ENCODE measurements around the gene SBF1. TPM values are rescaled to one million over a fixed set of nuclear protein-coding genes. Genes with fewer than 3 reads are reported as not detected.
A peak's percentile ranks its signal among the peaks of the same experiment; 100 is the strongest.

Gene SBF1
- total RNA-seq, 1 donor from 2014 or later = 110 TPM

DNA sequence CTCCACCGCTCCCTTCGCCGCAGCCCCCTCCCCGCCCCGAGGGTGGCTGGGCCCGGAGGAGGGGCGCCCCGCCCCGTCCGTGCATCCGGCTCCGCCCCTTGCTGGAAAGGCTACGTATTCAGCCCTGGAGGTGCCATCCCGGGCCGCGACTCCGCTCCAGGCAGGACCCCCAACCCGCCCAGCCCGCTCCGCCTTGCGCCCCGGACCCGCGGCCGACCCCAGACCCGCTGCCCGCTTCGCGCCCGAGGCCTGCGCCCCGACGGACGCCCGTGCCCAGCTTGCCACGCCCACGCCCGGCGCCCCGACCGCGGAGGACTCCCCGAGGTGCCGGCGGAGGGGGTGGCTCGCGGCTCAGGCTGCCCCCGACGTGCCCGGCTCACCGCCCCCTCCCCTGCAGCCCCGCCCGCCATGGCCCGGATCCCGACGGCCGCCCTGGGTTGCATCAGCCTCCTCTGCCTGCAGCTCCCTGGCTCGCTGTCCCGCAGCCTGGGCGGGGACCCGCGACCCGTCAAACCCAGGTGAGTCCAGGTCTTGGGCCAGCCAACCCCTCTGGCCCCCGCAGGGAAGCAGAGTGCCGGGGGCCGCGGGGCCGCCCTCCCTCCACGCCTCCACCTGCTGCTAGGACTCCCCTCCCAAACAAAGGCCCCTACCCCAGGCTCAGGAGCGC is 6.7 kb upstream of the SBF1 start, which contains the start of gene ADM2:
Gene ADM2, plus strand, starts transcription at position 104 of the 667 bp plus-strand sequence. Its CDS starts 305 bp downstream, at position 409.
- H3K4me3 Mint-ChIP-seq (ENCODE audit: unreplicated experiment) = peak within 1 kb of the TSS; percentile 78
- DNase-seq (ENCODE audit: extremely low spot score, unreplicated experiment) = no peak
- peaks cover 9% of the 10 kb centered on the region for H3K4me1 Mint-ChIP-seq (ENCODE audit: unreplicated experiment)
- peak within 1 kb of the TSS; percentile 27 for H3K27ac Mint-ChIP-seq (ENCODE audit: unreplicated experiment)
- no peaks in the 10 kb centered on the region for H3K9me3 Mint-ChIP-seq (ENCODE audit: unreplicated experiment)
- peaks cover 9% of the 10 kb centered on the region for H3K27me3 Mint-ChIP-seq (ENCODE audit: unreplicated experiment)
- H3K36me3 Mint-ChIP-seq (ENCODE audit: unreplicated experiment) = peaks cover 2% of the 10 kb centered on the region
- TF ChIP-seq, protein P1, sequence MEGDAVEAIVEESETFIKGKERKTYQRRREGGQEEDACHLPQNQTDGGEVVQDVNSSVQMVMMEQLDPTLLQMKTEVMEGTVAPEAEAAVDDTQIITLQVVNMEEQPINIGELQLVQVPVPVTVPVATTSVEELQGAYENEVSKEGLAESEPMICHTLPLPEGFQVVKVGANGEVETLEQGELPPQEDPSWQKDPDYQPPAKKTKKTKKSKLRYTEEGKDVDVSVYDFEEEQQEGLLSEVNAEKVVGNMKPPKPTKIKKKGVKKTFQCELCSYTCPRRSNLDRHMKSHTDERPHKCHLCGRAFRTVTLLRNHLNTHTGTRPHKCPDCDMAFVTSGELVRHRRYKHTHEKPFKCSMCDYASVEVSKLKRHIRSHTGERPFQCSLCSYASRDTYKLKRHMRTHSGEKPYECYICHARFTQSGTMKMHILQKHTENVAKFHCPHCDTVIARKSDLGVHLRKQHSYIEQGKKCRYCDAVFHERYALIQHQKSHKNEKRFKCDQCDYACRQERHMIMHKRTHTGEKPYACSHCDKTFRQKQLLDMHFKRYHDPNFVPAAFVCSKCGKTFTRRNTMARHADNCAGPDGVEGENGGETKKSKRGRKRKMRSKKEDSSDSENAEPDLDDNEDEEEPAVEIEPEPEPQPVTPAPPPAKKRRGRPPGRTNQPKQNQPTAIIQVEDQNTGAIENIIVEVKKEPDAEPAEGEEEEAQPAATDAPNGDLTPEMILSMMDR (IDR thresholded peaks at IDR 0.05) = no peak

DNA sequence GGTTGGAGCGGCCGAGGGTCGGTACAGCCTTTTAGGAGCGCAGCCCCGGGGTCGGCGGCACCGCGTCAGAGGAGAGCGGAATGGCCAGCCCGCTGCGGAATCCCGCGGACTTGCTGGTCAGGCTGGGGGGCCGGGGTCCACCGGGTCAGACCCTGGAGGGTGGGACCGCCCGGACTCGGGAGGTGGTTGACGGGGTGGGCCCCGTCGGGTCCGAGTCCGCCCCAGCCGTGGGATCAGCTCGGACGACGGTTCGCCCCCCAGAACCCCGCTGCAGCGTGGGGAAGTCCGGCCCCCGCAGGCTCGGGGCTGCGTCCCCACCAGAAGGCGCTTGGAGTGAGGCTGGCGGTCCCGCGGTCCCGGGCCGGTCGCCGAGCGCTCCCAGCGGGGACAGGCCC is 6.2 kb upstream of the SBF1 start:
- no peak for DNase-seq (ENCODE audit: extremely low spot score, unreplicated experiment)
- H3K36me3 Mint-ChIP-seq (ENCODE audit: unreplicated experiment) = peaks cover 2% of the 10 kb centered on the region
- H3K9me3 Mint-ChIP-seq (ENCODE audit: unreplicated experiment) = no peaks in the 10 kb centered on the region
- TF ChIP-seq, protein P1 (IDR thresholded peaks at IDR 0.05) = no peak
- peaks cover 9% of the 10 kb centered on the region for H3K27me3 Mint-ChIP-seq (ENCODE audit: unreplicated experiment)
- no peak overlapping the region for H3K27ac Mint-ChIP-seq (ENCODE audit: unreplicated experiment)
- H3K4me1 Mint-ChIP-seq (ENCODE audit: unreplicated experiment) = peaks cover 4% of the 10 kb centered on the region
- peak overlapping the region; percentile 66 for H3K4me3 Mint-ChIP-seq (ENCODE audit: unreplicated experiment)

DNA sequence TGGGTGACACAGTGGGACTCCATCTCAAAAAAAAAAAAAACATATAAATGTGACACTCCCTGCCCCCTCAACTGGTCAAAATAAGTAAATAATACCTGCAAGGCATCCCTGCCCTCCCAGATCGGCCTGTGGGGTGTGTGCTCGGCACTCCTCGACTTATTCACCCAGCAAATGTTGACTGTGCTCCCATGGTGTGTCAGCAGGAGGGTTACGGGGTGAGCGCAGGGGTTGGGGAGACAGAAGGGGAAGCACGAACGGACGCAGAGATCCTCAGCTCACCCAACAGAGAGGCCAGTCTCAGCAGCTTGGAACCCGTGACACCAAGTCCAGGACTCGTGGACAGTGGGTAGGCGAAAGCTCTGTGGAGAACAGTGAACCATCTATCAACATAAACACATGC is 4.9 kb upstream of the SBF1 start:
- Mint-ChIP-seq H3K36me3 (ENCODE audit: unreplicated experiment) (peaks cover 2% of the 10 kb centered on the region), H3K4me1 (ENCODE audit: unreplicated experiment) (peaks cover 8% of the 10 kb centered on the region), H3K4me3 (ENCODE audit: unreplicated experiment) (no peak overlapping the region), H3K27me3 (ENCODE audit: unreplicated experiment) (peaks cover 9% of the 10 kb centered on the region), H3K27ac (ENCODE audit: unreplicated experiment) (no peak overlapping the region), H3K9me3 (ENCODE audit: unreplicated experiment) (no peaks in the 10 kb centered on the region)
- TF ChIP-seq, protein P1 (IDR thresholded peaks at IDR 0.05) = no peak
- no peak for DNase-seq (ENCODE audit: extremely low spot score, unreplicated experiment)

DNA sequence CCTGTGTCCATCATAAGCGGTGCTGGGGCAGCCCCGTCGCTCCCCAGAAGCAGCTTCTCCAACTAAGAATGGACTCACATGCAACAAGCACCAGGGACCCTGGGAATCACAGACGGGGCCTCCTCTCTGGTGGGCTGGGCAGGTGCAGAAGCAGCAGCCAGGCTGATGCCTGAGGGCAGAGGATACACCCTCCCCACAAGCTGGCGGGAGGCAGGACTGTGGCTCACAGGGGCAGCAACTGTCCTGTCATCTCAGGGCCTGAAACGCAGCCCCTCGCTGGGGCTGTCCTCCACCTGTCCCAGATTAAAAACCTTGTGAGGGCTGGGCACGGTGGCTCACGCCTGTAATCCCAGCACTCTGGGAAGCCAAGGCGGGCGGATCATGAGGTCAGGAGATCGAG is 3.1 kb upstream of the SBF1 start:
- H3K9me3 Mint-ChIP-seq (ENCODE audit: unreplicated experiment) = no peaks in the 10 kb centered on the region
- no peak overlapping the region for H3K4me3 Mint-ChIP-seq (ENCODE audit: unreplicated experiment)
- TF ChIP-seq, protein P1 (IDR thresholded peaks at IDR 0.05) = no peak
- H3K27ac Mint-ChIP-seq (ENCODE audit: unreplicated experiment) = no peak overlapping the region
- H3K36me3 Mint-ChIP-seq (ENCODE audit: unreplicated experiment) = no peaks in the 10 kb centered on the region
- H3K27me3 Mint-ChIP-seq (ENCODE audit: unreplicated experiment) = peaks cover 9% of the 10 kb centered on the region
- peaks cover 18% of the 10 kb centered on the region for H3K4me1 Mint-ChIP-seq (ENCODE audit: unreplicated experiment)
- no peak for DNase-seq (ENCODE audit: extremely low spot score, unreplicated experiment)

DNA sequence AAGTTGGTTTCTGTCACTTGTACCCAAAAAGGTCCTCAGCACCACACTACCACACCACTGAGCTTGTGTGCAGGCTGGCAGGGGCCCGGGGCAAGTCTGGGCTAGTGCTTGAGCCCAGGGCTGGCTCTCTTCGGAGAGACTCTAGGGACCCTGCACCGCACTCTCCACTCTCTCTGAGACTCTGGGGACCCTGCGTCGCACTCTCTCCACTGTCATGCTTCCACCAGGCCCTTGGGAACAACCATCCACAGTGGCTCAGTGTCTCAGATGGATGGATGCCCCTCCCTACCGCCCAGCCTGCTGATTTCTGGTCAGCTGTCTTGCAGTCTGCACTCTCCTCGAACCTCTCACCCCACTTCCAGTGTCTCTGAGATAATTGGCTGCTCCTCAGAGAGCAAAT is 2.0 kb upstream of the SBF1 start:
- no peak for DNase-seq (ENCODE audit: extremely low spot score, unreplicated experiment)
- H3K27ac Mint-ChIP-seq (ENCODE audit: unreplicated experiment) = no peak overlapping the region
- no peaks in the 10 kb centered on the region for H3K36me3 Mint-ChIP-seq (ENCODE audit: unreplicated experiment)
- peaks cover 9% of the 10 kb centered on the region for H3K27me3 Mint-ChIP-seq (ENCODE audit: unreplicated experiment)
- peaks cover 26% of the 10 kb centered on the region for H3K4me1 Mint-ChIP-seq (ENCODE audit: unreplicated experiment)
- H3K4me3 Mint-ChIP-seq (ENCODE audit: unreplicated experiment) = peak overlapping the region; percentile 15
- TF ChIP-seq, protein P1 (IDR thresholded peaks at IDR 0.05) = no peak
- H3K9me3 Mint-ChIP-seq (ENCODE audit: unreplicated experiment) = no peaks in the 10 kb centered on the region
